DOHH2 (cell line): Measurements from ENCODE around the gene CHIT1.

Experiments used
- H3F3A ChIP-seq: fragments of 200-600 bp; sonication (generic), shearing (Covaris generic); 2 replicates; pipeline ENCODE4 v1.6.0; 2016; ENCODE audit warnings: antibody characterized with exemption, mild to moderate bottlenecking; ENCODE audit not compliant: control insufficient read depth, insufficient read depth
- H3K27ac ChIP-seq: fragments of 200-600 bp; sonication (generic); 2 replicates; pipeline ENCODE4 v1.5.1; 2014; ENCODE audit warnings: low read depth, mild to moderate bottlenecking, low read length, moderate library complexity
- H3K27me3 ChIP-seq: fragments of 200-600 bp; sonication (generic); 2 replicates; pipeline ENCODE4 v1.6.1; 2014; ENCODE audit warnings: mild to moderate bottlenecking, low read length, mixed read lengths; ENCODE audit not compliant: control insufficient read depth
- H3K36me3 ChIP-seq: fragments of 200-600 bp; sonication (generic); 2 replicates; pipeline ENCODE4 v1.6.1; 2014; ENCODE audit warnings: mild to moderate bottlenecking, low read length, moderate library complexity, mixed read lengths; ENCODE audit not compliant: control insufficient read depth
- H3K4me1 ChIP-seq: fragments of 200-600 bp; sonication (generic); 2 replicates; pipeline ENCODE4 v1.6.1; 2014; ENCODE audit warnings: mild to moderate bottlenecking, low read length, mixed read lengths; ENCODE audit not compliant: control insufficient read depth
- H3K4me2 ChIP-seq: fragments of 200-600 bp; sonication (generic); 2 replicates; pipeline ENCODE4 v1.6.0; 2014; ENCODE audit warnings: mild to moderate bottlenecking, low read length, moderate library complexity
- H3K4me3 ChIP-seq: fragments of 200-600 bp; sonication (generic); 2 replicates; pipeline ENCODE4 v1.5.1; 2014; ENCODE audit warnings: mild to moderate bottlenecking, low read length, mixed read lengths
- H3K79me2 ChIP-seq: fragments of 200-600 bp; sonication (generic); 2 replicates; pipeline ENCODE4 v1.6.1; 2014; ENCODE audit warnings: mild to moderate bottlenecking, low read length, mixed read lengths; ENCODE audit not compliant: control insufficient read depth
- H3K9me2 ChIP-seq: fragments of 200-600 bp; sonication (generic); replicated peaks from 2 replicates; pipeline ENCODE4 v1.6.1; 2014; ENCODE audit warnings: mild to moderate bottlenecking, low read length, mixed read lengths; ENCODE audit not compliant: control insufficient read depth
- H3K9me3 ChIP-seq: fragments of 200-600 bp; sonication (generic); 2 replicates; pipeline ENCODE4 v1.6.1; 2014; ENCODE audit warnings: antibody characterized with exemption, low read length, mixed read lengths; ENCODE audit not compliant: control insufficient read depth, insufficient read depth
- H4K20me1 ChIP-seq: fragments of 200-600 bp; sonication (generic); 2 replicates; pipeline ENCODE4 v1.6.0; 2014; ENCODE audit warnings: low read depth, mild to moderate bottlenecking, antibody characterized with exemption, low read length, moderate library complexity; ENCODE audit not compliant: control insufficient read depth, insufficient read depth
- EZH2phosphoT487 ChIP-seq: fragments of 200-600 bp; sonication (generic); IDR thresholded peaks from 2 replicates; pipeline ENCODE4 v1.6.1; 2017; ENCODE audit warnings: borderline replicate concordance, mild to moderate bottlenecking, antibody characterized with exemption, low read length, moderate library complexity, mixed read lengths
- TF ChIP-seq, protein P1 (sequence below): fragments of 200-600 bp; sonication (generic); IDR thresholded peaks from one replicate; pipeline ENCODE4 v1.5.1; 2014; ENCODE audit warnings: antibody characterized with exemption, mild to moderate bottlenecking, low read depth, low read length; ENCODE audit not compliant: poor library complexity, severe bottlenecking

CHIT1 gene

DNA sequence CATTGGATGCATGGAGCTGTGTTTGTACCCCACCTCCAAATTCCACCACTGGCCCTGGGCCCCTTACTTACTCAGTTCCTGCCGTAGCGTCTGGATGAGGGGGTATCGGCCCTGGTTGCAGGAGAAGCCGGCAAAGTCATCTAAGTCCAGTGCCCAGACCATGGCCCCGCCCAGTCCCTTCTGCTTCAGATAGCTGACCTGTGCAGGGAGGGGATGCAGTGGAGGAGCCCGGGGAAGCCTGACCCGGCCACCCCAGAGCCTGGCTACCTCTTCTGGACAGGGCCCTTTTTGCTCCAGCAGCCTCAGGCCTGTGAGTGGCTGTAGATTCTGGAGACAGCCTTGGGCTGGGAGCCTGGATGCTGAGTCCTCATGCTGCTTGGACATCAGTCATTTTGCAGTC is 11.8 kb downstream of the CHIT1 start:
- Histone ChIP-seq H3K27ac (no peak overlapping the region), H3K9me3 (no peaks in the 10 kb centered on the region), H3K4me1 (no peaks in the 10 kb centered on the region), H3K4me3 (no peak overlapping the region), H3K4me2 (no peak overlapping the region), H3K9me2 (no peaks in the 10 kb centered on the region), H3F3A (no peaks in the 10 kb centered on the region), H4K20me1 (no peaks in the 10 kb centered on the region), H3K79me2 (no peaks in the 10 kb centered on the region), H3K36me3 (no peaks in the 10 kb centered on the region), H3K27me3 (peaks cover 17% of the 10 kb centered on the region; the same call in 1 of the 2 replicates)
- TF ChIP-seq, protein P1, sequence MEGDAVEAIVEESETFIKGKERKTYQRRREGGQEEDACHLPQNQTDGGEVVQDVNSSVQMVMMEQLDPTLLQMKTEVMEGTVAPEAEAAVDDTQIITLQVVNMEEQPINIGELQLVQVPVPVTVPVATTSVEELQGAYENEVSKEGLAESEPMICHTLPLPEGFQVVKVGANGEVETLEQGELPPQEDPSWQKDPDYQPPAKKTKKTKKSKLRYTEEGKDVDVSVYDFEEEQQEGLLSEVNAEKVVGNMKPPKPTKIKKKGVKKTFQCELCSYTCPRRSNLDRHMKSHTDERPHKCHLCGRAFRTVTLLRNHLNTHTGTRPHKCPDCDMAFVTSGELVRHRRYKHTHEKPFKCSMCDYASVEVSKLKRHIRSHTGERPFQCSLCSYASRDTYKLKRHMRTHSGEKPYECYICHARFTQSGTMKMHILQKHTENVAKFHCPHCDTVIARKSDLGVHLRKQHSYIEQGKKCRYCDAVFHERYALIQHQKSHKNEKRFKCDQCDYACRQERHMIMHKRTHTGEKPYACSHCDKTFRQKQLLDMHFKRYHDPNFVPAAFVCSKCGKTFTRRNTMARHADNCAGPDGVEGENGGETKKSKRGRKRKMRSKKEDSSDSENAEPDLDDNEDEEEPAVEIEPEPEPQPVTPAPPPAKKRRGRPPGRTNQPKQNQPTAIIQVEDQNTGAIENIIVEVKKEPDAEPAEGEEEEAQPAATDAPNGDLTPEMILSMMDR: no peak
- no peak for TF ChIP-seq EZH2phosphoT487

DNA sequence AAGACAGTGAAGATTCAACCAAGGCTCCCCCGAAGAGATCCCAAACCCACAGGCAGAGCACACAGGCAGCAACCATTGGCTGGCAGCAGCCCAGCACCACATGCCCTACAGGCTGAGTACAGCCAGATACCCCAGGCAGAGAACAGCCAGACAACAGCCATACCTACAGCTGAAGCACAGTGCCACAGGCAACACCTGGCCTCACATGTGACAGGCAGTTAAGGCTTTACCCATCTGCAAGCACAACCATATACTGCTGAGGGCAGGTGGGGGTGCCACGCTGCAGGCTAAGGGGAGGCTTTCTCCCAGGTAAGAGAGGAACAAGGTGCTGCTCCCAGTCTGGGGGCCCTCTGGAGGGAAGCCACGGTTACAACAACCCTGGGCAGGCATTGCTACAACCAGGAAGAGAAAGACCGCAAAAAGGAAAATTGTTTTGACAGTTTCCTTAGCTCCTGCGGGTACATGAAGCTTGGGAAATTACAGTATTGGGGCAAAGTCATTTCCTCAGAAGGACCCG is 12.3 kb downstream of the CHIT1 start:
- no peaks in the 10 kb centered on the region for H3K79me2 ChIP-seq
- no peaks in the 10 kb centered on the region for H3K36me3 ChIP-seq
- TF ChIP-seq, protein P1: no peak
- TF ChIP-seq EZH2phosphoT487: no peak
- no peaks in the 10 kb centered on the region for H3K4me1 ChIP-seq
- H3K4me2 ChIP-seq: no peak overlapping the region
- H3K27ac ChIP-seq: no peak overlapping the region
- no peaks in the 10 kb centered on the region for H3K9me3 ChIP-seq
- no peaks in the 10 kb centered on the region for H3F3A ChIP-seq
- H3K9me2 ChIP-seq: no peaks in the 10 kb centered on the region
- H3K27me3 ChIP-seq: peaks cover 17% of the 10 kb centered on the region; the same call in 1 of the 2 replicates
- no peak overlapping the region for H3K4me3 ChIP-seq
- no peaks in the 10 kb centered on the region for H4K20me1 ChIP-seq

DNA sequence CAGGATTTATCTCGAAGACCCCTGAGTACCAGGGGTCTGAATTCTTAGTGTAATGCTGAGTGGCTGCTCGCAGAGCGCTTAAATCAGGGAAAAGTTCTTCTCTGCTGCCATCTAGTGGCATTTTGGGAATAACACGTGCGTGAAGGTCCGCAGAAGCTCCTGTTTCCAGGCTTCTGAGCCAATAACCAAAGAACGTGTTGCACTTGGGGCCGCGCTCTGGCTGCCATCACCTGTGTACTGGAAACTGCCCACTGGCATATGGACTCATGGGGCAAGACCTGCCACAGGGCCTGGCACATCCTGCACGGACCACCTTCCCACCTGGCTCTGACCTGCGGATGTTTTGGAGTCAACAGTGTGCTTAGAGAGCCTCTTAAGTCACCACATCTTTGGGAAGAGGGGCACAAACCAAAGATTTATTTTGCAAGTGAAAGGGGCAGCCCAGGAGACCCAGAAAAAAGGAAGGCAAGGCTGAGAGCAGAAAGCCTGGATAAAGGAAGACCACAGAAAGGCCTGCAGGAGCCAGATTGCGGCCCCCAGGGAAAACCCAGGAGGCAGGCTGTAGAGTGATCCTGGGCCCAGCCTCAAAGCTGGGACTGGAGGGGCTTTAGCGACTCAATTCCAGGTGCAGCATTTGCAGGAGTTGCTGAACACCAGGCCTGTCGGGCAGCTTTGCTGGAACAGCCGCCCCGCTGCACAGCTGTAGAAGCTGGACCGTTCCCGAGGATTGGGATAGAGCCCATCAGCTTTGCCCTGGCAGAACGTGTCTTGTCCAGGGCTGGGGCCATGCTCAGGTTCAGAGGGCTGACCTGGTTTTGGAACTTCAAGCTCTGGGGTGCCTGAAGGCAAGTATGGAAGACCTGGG is 13.0 kb downstream of the CHIT1 start:
- H3K9me3 ChIP-seq: no peaks in the 10 kb centered on the region
- H3K27me3 ChIP-seq: peaks cover 17% of the 10 kb centered on the region; the same call in 1 of the 2 replicates
- H3K4me2 ChIP-seq: no peak overlapping the region
- TF ChIP-seq, protein P1: peak; percentile 77
- TF ChIP-seq EZH2phosphoT487: no peak
- no peaks in the 10 kb centered on the region for H3F3A ChIP-seq
- H4K20me1 ChIP-seq: no peaks in the 10 kb centered on the region
- H3K36me3 ChIP-seq: no peaks in the 10 kb centered on the region
- no peaks in the 10 kb centered on the region for H3K79me2 ChIP-seq
- H3K4me3 ChIP-seq: no peak overlapping the region
- no peaks in the 10 kb centered on the region for H3K4me1 ChIP-seq
- H3K9me2 ChIP-seq: no peaks in the 10 kb centered on the region
- no peak overlapping the region for H3K27ac ChIP-seq
